NT2/D1 (cell line): Measurements from ENCODE around the gene POPDC2.

Experiments
- SUZ12 ChIP-seq: IDR thresholded peaks from 2 replicates; pipeline ENCODE4 v1.6.1; 2011; ENCODE audit not compliant: insufficient read length, insufficient read depth; ENCODE audit errors: extremely low read depth
- YY1 ChIP-seq: IDR thresholded peaks from 2 replicates; pipeline ENCODE4 v1.6.1; 2011; ENCODE audit not compliant: insufficient read length, insufficient read depth
- ZNF274 ChIP-seq: IDR thresholded peaks from 2 replicates; pipeline ENCODE4 v1.6.1; 2011; ENCODE audit warnings: mild to moderate bottlenecking, low read depth, low read length

- TF ChIP-seq YY1 = no peak
- TF ChIP-seq SUZ12 = no peak
- no peak for TF ChIP-seq ZNF274
Measured at GRCh38 chr3:119625451-119626153, 34.8 kb downstream of the POPDC2 start.
